HG02852 (cell line): ENCODE results near the gene TMIGD1.
"Not testable (repeated sequence)": the region's sequence is repeated elsewhere in the genome, so short reads cannot be mapped to it uniquely, and the experiment has no call there.

Experiments
- ATAC-seq: cut with Tn5 transposase; IDR thresholded peaks from one replicate; pipeline ENCODE4 v1.9.1; 2021; ENCODE audit warnings: mild to moderate bottlenecking, moderate library complexity; ENCODE audit not compliant: unreplicated experiment

The TMIGD1 gene

DNA sequence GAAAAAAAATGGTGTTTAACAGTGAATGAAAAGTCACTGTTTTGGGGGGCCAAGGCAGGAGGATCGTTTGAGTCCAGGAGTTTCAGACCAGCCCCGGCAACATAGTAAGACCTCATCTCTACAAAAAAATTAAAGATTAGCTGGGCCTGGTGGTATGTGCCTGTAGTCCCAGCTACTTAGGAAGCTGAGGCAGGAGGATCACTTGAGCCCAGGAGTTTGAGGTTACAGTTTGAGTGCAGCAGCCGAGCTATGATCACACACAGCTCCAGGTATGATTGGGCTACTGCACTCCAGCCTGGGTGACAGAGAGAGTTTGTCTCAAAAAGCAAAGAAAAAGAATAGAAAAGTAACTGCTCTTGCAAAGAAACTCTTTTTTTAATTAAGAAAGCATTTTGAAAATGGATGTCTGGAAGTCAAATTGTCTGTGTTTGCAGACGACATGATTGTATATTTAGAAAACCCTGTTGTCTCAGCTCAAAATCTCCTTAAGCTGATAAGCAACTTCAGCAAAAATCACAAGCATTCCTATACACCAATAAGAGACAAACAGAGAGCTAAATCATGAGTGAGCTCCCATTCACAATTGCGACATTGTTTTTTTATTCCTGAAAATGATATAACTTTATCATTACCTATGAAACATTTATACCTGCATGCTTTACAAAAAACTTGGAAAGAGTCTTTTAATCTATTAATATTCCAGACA lies 24.4 kb upstream of the TMIGD1 start:
- no peak for ATAC-seq

DNA sequence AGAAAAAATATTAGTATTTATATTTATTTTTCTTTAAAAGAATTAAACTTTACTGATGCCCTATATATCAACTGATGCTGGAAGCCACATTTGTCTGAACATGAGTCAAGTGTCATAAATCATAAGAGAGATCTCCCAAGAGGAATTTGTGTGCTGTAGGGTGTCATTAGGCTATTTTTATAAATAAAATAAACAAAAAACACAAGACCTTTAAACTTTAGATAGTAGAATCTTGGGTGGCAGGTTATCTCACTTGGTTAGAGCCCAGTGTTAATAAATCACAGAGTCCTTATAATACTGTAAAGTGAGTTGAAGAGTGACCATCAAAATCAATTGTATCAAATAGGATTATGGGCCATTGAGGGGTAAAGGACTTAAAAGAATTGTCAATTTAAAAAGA lies 23.6 kb upstream of the TMIGD1 start:
- ATAC-seq, result no peak

DNA sequence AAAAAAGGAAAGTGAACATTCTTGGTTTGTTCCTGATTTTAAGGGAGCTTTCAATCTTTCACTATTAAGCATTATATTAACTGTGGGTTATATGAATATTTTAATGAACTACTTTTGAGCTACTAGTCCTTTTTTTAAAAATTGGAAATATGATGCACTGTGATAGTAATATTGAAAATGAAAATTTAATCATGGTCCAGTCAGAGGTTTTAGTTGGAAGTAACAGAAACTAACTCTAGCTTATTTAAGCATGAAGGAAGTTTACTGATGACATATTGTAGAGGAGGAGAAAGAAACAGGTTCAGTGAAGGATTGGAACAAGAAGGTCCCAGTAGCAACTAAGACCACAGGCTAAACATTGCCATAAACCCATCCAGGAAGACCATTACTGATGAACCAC lies 20.8 kb upstream of the TMIGD1 start:
- ATAC-seq, result no peak

DNA sequence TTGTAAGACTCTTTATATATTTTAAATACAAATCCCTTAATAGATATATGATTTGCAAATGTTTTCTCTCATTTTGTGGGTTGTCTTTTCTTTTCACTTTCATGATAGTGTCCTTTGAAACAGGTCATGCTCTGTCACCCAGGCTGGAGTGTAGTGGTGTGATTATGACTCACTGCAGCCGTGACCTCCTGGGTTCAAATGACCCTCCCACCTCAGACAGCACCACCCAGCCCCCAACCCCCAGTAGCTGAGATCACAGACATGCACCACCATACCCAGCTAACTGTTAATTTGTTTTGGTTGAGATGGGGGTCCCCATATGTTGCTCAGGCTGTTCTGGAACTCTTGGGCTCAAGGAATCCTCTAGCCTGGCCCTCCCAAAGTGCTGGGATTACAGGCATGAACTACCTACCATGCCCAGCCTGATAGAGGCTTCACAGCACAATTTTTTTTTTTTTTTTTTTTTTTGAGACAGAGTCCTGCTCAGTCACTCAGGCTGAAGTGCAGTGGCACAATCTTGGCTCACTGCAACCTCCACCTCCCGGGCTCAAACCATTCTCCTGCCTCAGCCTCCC lies 18.5 kb upstream of the TMIGD1 start:
- no peak for ATAC-seq

DNA sequence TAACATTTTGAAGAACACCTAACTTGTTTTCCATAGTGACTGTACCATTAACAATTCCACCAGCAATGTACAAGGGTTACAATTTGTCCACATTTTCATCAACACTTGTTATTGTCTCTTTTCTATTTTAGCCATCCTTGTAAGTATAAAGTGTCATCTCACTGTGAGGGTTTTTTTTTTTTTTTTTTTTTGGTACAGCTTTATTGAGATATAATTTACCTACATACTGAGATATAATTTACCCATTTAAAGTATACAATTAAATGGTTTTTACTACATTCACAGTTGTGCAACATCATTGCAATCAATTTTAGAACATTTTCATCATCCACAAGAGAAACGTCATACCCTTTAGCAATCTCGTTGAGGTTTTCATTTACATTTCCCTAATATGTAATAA lies 17.9 kb upstream of the TMIGD1 start:
- ATAC-seq, result no peak

DNA sequence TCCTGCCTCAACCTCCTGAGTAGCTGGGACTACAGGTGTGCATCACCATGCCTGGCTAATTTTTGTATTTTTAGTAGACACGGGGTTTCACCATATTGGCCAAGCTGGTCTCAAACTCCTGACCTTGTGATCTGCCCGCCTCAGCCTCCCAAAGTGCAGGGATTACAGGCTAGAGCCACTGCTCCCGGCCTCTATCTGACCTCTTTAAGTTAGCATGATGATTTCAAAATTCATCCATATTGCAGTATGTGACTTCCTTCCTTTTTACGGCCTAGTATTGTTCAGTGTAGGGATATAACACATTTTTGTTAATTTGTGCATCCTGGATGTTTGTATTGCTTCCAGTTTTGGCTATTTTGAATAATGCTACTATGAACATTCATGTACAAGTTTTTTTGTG lies 17.4 kb upstream of the TMIGD1 start:
- ATAC-seq, result not testable (repeated sequence)

DNA sequence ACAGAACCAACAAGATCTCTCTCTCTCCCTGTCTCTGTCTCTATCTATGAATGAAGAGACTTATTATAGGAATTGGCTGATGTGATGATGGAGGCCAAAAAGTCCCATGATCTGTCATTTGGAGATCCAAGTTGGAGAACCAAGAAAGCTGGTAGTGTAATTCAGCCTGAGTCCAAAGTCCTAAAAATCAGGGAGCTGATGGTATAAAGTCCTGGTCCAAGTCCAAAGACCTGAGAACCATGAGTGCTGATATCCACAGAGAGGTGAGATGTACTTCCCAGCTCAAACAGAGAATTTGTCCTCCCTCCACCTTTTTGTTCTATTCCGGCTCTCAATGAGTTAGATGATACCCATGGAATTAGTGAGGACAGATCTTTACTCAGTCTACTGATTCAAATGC lies 15.4 kb upstream of the TMIGD1 start:
- no peak for ATAC-seq

DNA sequence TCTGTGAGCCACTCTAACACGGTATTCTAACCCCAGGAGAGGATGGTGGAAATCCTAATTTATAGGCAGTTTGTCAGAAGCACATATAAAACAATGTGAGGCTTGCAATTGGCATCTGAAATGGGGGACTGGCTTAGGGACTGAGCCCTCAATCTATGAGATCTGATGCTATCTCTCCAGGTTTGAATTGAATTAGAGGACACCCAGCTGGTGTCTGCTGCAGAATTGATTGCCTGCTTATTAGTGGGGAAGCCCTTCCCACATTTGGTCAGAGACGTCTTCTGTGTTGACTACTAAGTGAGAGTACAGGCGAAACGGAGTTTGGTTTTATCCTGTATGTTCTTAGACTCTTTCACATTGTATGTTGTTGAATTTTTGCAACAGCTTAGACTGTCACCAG lies 13.6 kb upstream of the TMIGD1 start:
- no peak for ATAC-seq

DNA sequence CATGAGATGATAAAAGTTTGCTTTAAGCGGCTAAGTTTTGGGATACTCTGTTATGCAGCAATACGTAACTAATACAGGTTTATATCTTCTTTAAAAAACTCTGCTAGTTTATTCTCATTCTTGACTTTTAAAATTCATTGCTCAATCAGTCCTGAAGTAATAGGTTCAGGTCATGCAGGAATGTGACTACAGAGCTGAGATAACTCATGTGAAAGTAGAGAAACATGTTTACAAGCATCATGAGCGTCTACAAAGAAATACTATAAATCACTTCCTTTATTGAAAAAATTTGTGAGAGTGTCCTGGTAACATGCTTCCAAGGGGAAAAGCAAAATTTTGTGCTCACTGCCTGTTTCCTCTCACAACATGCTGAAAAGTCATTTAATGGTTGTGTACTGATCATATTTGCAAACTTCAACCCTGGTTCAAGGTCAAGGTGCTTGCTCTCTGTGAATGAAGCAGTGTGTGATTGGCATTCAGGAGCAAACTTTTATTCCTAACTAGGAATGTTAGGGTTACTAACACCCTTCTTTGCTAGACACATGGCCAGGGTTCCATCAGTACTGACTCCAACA lies 12.5 kb upstream of the TMIGD1 start:
- no peak for ATAC-seq

DNA sequence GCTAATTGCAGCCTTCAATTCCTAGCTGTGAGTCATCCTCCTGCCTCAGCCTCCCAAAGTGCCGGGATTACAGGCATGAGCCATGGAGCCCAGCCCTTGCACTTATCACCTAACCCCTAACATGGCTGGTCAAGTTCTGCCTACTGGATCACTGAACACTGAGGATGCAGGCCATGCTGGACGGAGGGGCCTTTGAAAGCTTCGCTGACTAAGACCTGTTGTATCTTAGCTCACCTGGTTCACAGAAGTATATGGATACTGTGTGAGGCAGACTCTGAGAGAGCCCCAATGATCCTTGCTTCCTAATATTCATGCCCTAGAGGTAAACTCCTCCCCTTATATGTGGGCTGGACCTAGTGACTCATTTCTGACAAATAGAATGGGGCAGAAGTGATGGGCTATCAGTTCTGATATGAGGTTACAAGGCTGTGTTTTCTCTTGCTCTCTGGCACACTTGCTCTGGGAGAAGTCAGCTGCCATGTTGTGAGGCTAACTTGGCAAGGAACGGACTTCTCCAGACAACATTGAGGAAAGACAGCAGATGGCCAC lies 11.7 kb upstream of the TMIGD1 start:
- ATAC-seq, result peak; percentile 55

DNA sequence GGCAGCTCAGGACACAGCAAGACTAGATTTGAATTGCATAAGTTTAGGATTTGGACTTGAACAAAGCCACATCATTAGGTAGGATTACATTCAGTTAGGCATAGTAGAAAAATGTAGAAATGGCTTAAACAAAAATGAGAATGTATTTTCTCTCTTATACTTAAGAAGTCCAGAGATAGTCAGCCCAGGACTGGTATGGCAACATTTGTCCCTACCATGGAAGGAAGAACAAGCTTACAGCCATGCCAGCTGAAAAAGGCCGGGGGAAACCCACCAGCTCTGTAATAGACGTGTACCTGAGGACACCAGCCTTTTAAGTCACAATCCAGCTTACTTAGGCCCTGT lies 11.2 kb upstream of the TMIGD1 start:
- no peak for ATAC-seq

DNA sequence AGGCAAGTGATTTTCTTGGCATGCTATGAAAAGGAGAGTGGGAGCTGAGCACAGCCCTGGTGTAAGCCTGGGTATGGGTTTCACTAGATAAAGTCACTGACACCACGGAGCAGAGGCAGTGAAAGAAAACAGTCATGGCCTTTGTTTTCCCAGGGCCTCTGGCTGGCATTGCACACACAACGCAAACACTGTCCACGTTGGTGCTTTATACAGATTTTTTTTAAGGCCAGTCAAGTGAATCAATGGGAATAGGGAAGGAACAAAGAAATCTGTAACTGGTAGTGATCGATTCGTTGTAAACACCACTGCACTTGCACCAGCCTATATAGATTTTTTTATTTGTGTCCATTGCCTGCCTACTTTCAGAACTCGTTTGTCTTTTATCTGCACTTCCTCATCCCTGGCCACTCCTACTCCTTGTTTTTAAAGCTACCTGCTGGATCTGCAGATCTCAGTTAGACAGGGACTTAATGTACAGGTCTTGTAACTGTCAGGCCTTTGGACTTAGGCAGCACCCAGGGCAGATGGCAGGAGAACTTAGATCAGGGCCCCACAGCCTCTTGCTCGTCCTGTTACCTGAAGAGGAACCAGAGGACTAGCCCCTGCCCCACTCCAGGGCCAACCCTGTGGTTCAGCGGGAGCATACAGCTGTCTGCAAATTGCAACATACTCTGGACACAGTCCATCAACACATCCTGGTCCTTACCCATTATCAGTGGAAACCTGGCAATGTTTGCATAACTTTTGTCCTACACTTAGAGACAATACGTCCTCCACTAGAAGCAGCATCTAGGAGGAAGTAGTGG lies 10.6 kb upstream of the TMIGD1 start:
- ATAC-seq, result no peak

DNA sequence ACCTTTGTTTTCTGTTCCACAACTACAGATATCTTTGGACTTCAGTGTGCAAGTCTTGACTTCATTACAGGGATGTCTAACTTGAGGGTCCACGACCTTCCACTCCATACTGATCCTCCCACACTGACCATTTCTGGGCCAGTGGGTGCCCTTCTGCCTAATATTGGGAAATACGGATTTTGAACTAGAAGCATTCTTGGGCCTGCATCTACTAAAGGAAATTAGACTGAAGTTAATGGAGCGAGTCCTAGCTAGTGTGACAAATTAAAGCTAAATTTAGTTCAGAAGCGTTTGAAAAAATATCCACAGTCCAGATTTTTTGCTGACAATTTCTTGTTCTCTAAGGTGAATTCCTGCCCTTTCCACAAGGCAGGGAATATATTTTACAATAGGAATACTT lies 9.9 kb upstream of the TMIGD1 start:
- ATAC-seq, result no peak

DNA sequence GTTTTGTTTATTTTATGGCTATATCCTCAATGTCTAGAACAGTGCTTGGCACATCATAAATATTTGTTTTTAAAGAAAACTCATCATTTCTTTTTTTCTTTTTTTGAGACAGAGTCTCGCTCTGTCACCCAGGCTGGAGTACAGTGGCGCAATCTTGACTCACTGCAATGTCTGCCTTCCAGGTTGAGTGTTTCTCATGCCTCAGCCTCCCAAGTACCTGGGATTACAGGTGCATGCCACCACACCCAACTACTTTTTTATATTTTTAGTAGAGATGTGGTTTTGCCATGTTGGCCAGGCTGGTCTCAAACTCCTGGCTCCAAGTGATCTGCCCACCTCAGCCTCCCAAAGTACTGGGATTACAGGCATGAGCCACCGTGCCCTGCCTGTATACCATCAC lies 9.4 kb upstream of the TMIGD1 start:
- not testable (repeated sequence) for ATAC-seq

DNA sequence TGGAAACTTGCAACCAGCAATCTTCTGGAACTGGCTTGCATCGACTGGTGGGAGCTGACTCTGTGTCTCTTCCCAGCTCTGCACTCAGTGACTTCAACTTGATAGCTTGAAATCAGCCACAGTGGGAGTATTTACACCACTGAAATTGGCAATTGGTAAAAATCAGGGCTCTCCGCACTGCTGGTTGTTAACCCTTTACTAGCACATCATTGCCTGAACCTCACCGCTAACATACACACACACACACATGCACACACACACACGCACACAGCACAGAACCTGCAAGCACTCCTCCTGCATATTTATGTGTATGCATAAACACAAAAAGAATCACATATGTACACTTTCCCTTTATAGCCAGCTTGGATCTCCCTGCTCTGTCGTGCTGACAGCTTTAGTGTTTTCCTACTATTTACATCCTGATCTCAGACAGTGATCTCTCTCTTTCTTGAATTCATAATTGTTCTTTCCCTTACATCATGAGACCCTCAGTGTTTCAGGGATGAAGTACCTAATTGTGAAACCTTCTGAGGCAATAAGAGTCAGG lies 7.9 kb upstream of the TMIGD1 start:
- ATAC-seq, result no peak

DNA sequence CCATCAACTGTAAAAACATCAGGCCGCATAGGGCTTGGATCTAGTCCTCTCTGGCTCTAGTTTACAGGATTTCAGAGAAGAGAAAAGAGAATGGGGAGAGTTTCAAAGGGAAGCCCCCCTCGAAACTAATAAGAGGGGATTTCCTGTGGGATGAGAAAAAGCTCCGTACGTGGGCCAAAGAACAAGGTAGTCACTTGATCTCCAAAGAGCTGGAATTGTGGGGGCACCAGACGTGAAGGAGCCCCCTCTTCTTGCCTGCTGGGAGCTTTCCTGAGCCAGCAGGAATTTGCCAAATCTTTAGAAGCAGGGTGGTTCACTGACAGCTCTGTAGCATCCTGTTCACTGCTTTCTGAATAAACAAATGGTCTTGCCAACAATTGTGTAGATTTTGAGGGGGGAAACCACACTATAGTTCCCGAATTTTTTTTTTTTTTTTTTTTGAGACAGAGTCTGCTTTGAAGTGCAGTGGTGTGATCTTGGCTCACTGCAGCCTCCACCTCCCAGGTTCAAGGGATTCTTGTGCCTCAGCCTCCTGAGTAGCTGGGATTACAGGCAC lies 7.0 kb upstream of the TMIGD1 start:
- ATAC-seq, result no peak

DNA sequence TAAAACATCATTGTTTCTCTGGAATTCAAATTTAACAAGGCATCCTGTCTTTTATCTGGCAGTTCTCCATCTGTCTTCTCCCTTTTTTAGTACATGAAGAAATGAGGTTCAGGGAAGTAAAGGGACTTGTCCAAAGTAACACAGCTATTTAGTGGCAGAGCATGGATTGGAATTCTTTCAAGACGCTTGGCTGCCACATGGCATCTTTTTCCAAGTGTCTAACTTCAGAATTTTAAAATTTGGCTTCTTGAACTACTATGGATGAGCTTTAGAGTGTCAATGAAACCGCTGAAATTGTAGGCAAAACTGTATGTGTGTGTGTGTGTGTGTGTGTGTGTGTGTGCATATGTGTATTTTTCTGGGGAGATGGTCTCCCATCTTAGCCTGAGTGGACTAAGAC lies 5.2 kb upstream of the TMIGD1 start:
- ATAC-seq, result no peak

DNA sequence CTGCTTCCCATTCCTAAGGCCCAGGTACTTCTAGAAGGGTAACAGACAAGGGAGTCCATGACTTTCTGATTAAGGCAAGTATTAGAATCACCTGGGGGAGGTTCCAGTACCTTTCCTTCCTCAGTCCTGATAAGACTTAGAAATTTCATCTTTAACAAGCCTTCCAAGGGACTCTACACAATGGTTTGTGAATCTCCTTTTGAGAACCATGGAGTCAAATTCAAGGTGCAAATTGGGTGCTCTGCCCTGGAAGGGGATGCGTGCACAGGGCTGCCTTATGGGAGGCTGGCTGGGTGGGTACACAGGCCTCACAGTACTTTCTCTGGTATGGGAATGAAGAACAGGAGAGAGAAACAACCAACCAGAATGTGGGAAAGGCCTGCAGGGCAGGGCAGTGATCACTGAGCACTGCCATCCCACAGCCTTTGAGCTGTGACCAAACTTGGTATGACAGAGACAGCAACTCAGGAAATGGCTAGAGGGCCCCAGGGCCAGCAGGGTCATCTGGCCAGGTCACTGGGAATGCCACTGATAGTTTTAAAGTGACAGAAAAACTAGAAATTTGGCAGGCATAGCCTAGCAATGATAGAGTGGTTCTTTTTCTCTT lies 3.6 kb upstream of the TMIGD1 start:
- ATAC-seq, result no peak

DNA sequence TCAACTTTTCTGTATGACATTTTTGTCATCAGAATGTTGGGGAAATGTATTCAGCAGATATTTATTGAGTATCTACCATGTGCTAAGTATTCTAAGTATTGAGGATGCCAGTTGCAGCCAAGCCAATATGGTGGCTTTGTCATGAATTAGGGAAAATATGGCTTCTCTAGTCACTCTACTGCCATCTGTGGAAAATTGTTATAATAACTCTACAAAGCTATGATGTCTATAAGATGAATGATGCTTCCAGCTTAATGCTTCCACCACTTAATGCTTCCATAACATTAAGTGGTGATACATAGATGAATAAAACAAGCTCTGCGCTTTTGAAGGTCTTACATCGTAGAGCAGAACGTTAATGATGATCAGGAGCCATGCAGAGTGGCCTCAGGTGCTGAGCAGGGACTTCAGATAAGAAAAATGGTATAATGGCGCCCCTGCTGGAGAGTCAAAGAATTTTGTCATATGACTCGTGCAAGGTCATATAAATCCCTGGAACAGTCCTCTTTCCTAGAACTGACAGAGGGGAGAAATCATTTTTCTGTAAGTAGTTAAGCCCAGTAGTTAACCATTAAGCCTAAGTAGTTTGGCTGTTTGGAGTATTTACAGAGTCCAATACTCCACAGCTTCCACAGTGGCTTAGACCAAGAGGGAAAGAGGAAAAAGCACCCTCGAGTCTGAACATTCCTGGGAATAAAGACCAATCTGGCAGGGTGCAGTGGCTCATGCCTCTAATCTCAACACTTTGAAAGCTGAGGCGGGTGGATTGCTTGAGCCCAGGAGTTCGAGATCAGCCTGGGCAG lies 2.7 kb upstream of the TMIGD1 start:
- peak; percentile 43 for ATAC-seq

DNA sequence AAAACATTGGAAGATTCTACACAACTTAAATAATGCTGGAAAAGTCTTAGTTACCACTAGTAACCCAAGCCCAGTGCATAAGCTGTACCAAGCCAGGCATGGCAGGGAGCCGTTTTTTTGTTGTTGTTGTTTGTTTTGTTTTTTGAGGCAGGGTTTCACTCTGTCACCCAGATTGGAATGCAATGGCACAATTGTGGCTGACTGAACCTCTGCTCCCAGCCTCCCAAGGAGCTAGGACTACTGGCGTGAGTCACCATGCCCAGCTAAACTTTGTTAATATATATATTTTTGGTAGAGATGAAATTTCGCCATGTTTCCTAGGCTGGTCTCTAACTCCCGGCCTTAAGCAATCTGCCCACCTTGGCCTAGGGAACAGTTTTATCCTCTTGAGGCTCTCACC lies 564 bp upstream of the TMIGD1 start:
- ATAC-seq, result no peak
